ENCODE results near the gene PAK4.
A peak's percentile ranks its signal among the peaks of the same experiment; 100 is the strongest.
"Not testable (repeated sequence)": the region's sequence is repeated elsewhere in the genome, so short reads cannot be mapped to it uniquely, and the experiment has no call there.

Gene PAK4

GRCh38 chr19:39212375-39212742 is 86.8 kb downstream of the PAK4 start:
- DNase-seq, result peak; percentile 46 to 53

GRCh38 chr19:39215323-39215722 is 89.7 kb downstream of the PAK4 start:
- not testable (repeated sequence) for DNase-seq

GRCh38 chr19:39217094-39217493 is 91.5 kb downstream of the PAK4 start:
- DNase-seq, result no peak

- DNase-seq, result no peak
Measured at GRCh38 chr19:39218230-39219007, 92.8 kb downstream of the PAK4 start.

- DNase-seq, result not testable (repeated sequence)
Measured at GRCh38 chr19:39219108-39219507, 93.5 kb downstream of the PAK4 start.

GRCh38 chr19:39223703-39224279 is 98.2 kb downstream of the PAK4 start:
- no peak for DNase-seq

- no peak for DNase-seq
Measured at GRCh38 chr19:39224910-39225309, 99.3 kb downstream of the PAK4 start.
